ENCODE results near the gene IRF3.

Gene IRF3

GRCh38 chr19:49687150-49687549 is 21.5 kb upstream of the IRF3 start:
- no peak for DNase-seq

- no peak for DNase-seq
Measured at GRCh38 chr19:49686503-49687088, 20.9 kb upstream of the IRF3 start.

GRCh38 chr19:49685845-49686332 is 20.2 kb upstream of the IRF3 start:
- DNase-seq, result no peak

DNA sequence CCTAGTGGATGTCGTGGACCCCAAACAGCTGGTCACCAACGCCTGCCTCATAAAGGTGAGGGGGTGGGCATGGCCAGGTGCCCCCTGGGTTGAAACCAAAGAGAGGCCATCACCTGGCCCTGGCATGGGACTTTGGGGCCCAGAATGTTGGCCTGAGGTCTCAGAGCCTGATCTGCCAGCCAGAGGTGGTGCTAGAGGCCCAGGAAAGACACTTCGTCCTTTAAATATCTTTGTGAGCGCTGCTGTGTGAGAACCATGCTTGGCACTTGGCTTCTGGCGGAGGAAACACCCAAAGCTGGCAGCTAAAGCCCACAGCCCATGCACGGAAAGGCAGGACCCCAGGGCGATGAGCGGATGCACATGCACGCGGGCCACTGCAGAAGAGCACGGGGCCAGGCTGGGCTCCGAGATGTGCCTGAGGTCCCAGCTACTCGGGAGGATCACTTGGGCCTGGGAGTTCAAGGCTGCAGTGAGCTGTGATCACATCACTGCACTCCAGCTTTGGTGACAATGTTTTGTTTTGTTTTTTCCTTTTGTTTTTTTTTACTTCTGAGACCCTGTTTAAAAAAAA is 19.4 kb upstream of the IRF3 start:
- DNase-seq, result no peak

DNA sequence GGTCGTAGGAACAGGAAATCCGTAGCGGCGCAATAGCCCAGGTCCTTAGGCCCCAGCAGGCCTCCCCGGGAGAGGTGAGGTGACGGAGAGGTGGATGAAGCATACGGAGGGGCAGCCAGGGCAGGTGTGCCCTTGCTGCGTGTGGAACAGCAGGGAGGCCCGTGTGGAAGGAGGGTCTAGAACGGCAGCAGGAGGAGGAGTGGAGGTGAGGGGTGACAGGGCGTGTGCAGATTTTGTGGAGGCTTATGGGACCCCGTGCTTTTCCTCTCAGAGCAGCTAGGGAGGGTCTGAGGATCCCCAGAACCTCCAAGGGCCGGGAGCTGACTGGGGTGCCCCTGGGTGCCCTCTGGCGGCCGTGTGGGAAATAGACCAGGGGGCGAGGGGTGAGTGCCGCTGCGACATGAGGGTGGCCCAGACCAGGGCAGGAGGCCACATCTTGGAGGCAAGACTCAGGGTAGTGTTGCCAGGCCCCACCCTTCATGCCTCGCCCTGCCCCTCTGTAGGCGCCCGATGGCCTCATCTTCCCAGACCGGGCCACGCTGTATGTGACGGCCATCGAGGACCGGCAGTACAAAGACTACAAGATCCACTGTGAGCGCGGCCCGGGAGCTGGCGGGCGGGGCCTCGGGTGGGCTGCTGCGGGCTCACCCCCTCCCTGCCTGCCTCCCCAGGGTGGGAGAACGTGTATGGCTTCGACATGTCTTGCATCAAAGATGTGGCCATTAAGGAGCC is 18.8 kb upstream of the IRF3 start:
- no peak for DNase-seq

- no peak for DNase-seq
Measured at GRCh38 chr19:49683814-49684250, 18.2 kb upstream of the IRF3 start.

- DNase-seq, result no peak
Measured at GRCh38 chr19:49682274-49682673, 16.6 kb upstream of the IRF3 start.

GRCh38 chr19:49681830-49682229 is 16.2 kb upstream of the IRF3 start:
- DNase-seq, result no peak

DNA sequence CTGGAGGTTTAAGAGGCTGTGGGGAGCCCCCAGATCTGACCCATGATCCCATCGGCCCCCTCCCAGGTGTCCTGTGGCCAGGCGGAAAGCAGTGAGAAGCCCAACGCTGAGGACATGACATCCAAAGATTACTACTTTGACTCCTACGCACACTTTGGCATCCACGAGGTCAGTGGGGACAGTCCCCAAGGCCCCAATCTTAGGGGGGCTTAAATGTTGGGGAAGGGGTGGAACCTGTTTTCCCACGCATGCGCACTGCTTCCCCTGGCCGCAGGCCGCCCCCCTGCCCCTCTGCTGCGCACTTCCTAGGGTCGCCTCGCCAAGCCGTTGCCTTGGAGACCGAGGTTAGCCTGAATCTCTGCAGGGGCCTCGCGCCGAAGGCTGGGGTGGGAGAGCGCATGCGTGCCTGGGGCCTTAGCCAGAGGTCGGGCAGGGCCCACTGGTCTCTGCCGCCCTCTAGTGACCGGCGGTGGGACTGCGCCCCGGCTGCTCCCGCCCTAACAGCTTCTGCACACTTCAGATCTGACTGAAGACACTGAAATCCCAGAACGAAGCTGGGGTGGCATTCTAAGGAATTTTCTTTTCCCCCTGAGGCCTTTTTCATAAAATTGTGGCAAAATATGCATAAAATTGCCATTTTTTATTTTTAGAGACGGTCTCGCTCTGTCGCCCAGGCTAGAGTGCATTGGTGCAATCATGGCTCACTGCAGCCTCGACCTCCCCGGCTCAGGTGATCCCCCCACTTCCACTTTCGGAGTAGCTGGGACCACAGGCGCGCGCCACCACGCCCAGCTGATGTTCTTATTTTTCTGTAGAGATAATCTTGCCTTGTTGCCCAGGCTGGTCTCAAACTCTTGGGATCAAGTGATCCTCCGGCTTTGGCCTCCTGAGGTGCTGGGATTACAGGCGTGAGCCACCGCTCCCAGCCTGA is 15.0 kb upstream of the IRF3 start:
- peak; percentile 98 for DNase-seq

DNA sequence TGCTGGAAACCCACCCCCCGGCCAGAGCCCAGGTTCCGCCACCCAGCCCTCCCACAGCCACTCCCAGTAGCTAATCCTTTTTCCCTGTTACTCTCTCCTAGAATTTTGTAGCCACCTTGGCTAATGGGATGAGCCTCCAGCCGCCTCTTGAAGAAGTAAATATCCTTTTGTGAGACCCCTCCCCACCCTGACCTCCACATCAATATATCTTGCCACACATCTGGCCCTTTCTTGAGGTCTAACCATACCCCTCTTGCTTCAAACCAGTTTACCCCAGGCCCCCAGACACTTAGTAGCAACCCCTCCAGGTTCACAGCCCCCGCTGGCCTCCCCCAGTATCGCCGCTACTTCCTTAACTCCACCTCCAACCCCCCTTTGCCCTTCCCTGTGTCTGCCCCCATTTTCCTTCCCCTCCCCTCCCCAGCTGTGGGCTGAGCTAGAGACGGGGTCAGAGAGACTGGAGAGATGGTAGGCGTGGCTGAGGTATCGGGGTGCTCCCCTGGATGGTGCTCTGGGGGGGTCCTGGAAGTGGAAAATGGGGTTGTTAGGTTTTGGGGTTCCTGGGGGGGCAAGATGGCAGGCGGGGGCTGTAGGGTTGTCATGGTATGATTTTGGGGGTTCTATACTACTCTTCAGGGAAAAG is 14.2 kb upstream of the IRF3 start:
- no peak for DNase-seq

DNA sequence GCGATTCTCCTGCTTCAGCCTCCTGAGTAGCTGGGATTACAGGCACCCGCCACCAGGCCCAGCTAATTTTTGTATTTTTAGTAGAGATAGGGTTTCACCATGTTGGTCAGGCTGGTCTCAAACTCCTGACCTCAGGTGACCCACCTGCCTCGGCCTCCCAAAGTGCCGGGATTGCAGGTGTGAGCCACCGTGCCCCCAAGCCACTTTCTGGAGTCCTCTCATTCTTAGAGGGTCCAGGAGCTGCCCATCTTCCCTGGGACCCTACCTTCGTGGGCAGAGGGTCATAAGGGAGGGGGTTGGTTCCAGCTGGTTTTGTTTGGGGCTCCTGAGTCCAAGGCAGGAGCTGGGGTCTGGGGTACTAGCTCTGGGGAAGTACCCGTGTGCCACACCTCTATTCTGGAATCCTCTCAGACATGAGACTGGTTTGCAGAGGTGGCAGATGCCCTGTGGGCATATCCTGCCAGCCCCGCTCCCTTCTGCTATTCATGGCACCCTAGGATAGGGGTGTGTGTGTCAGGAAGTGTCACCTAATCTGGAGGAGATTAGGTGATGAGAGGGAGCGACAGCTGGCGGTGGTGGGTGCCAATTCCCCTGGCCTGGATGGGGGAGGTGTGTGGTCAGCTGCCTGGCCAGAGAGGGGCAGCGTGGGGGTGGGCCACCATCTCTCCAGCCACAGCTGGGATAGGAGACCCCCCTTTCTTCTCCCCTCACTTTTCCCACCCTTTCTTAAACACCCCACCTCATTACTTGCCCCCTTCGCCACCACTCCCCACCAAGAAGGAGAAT is 13.5 kb upstream of the IRF3 start:
- no peak for DNase-seq

- DNase-seq, result peak; percentile 78
Measured at GRCh38 chr19:49677901-49678674, 12.4 kb upstream of the IRF3 start.

- peak; percentile 45 for DNase-seq
Measured at GRCh38 chr19:49677231-49677900, 11.7 kb upstream of the IRF3 start, which contains the start of gene PRMT1. Gene PRMT1 (plus strand): TSS chr19:49677271. CDS start chr19:49677281, 10 bp downstream.

- DNase-seq, result peak; percentile 95
Measured at GRCh38 chr19:49676784-49677230, 11.2 kb upstream of the IRF3 start.

DNA sequence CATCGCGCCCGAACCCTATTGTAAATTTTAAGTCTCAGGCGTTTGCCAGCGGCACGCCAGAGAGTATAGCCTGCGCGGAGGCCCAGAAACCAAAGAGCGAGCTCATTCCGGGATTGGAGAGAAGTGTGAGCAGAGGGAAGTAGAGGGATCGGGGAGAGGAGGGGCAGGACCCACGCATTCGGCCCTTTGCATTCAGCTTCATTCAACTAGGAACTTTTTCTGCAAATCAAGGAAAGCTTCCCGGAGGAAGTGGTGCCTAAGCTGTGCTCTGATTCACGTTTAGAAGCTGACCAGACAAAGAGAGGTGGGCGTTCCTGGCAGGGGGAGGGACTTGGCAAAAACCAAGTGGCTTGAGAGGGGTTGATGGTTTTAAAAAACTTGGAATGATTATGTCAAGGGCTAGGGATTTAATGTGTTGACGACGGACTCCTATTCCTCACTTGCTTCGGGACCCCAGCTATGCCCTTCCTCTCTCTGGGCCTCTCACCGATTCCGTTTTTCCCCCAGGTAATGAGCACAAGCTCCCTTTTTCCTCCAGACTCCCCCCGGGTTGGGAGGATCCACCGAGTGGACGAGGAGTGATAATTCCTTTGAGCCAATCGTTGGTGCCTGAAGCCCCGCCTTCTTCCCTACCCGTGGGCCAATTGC is 10.6 kb upstream of the IRF3 start:
- DNase-seq, result no peak

GRCh38 chr19:49672131-49672919 is 6.7 kb upstream of the IRF3 start:
- peak; percentile 71 for DNase-seq

DNA sequence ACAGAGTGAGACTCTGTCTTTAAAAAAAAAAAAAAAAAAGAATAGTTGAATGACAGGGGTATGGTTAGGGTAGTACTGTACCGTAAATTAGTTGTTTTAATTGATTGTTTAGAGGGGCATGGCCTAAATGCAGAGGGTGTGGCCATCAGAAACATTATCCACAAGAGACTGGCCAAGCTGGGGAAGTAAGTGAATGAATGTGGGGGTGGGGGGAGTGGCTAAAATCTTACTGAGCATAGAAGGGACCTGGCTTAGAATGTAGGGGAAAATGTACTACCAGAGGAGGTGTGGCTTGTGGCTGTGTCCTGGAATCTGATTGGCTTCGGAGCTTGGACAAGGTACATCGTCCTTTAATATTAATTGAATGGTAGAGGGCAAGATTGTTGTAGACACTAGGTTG is 3.9 kb upstream of the IRF3 start:
- no peak for DNase-seq

DNA sequence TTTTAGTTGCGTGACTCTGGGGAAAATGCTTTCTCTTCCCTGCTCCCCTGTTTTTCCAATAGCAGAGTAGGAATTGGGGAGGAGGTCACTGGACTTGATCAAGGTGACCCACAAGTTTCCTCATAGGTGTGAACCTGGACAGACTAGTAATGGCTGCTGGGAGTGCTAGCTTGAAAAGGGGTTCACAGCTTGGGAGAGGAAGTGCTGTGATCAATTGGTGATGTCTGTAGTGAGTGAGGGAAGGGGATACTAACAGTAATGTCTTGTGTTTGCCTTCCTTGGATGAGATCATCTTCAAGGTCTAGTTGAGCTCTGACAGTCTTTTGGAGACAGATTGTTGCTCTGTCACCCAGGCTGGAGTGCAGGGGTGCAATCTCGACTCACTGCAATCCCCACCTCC is 1.8 kb upstream of the IRF3 start:
- DNase-seq, result no peak

GRCh38 chr19:49666120-49666444 is 425 bp upstream of the IRF3 start:
- DNase-seq, result no peak
